ENCODE measurements around the gene SEPTIN3. TPM values are rescaled to one million over a fixed set of nuclear protein-coding genes. Genes with fewer than 3 reads are reported as not detected.

SEPTIN3 gene
- total RNA-seq, 2 donors from 2014 or later: 0.52 TPM; not detected in 1

DNA sequence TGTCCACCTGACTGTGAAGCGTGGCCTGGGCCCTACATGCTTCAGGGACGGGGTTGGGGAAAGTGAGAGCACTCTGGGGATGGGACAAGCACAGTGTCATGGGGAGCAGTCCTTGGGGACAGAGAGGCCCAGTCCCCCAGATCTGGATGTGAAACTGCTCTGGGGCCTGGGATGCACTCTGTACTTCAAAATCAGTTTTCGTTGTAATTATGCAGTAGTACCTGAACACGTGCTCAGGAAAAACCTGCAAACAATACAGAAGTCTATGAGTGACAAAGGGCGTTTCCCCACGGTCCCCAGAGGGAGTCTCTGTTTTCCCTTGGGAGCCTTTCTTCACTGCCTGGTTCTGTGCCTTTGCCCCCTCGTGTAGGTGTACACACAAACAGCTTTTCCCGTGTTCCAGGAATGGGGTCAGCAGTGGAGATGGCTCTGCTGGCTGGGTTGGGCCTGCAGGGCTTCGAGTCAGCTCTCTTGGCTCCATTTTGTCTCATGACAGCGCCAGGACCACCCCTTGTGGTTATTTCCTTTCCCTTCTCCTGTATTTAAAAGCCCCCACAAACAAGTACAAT is 37.5 kb upstream of the SEPTIN3 start:
- no peaks in the 10 kb centered on the region for H3K9me3 ChIP-seq
- no peak for TF ChIP-seq POLR2A (IDR thresholded peaks at IDR 0.05)
- TF ChIP-seq, protein P1, sequence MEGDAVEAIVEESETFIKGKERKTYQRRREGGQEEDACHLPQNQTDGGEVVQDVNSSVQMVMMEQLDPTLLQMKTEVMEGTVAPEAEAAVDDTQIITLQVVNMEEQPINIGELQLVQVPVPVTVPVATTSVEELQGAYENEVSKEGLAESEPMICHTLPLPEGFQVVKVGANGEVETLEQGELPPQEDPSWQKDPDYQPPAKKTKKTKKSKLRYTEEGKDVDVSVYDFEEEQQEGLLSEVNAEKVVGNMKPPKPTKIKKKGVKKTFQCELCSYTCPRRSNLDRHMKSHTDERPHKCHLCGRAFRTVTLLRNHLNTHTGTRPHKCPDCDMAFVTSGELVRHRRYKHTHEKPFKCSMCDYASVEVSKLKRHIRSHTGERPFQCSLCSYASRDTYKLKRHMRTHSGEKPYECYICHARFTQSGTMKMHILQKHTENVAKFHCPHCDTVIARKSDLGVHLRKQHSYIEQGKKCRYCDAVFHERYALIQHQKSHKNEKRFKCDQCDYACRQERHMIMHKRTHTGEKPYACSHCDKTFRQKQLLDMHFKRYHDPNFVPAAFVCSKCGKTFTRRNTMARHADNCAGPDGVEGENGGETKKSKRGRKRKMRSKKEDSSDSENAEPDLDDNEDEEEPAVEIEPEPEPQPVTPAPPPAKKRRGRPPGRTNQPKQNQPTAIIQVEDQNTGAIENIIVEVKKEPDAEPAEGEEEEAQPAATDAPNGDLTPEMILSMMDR (IDR thresholded peaks at IDR 0.05): no peak
- no peak overlapping the region for H3K4me3 ChIP-seq
- no peaks in the 10 kb centered on the region for H3K36me3 ChIP-seq (replicated peaks in 1 of 2; ENCODE audit: insufficient read depth in 1 of 2, low read depth in 2 of 2)
- ATAC-seq: no peak
- intact Hi-C loops (cut with DNase I): no loop called here
- H3K27ac ChIP-seq: no peak overlapping the region
- H3K27me3 ChIP-seq: no peaks in the 10 kb centered on the region
- WGBS, 2 donors: 79 to 84% methylated on average over 10 of the region's 10 CpGs
- H3K4me1 ChIP-seq: peaks cover 2% of the 10 kb centered on the region
- DNase-seq: no peak

DNA sequence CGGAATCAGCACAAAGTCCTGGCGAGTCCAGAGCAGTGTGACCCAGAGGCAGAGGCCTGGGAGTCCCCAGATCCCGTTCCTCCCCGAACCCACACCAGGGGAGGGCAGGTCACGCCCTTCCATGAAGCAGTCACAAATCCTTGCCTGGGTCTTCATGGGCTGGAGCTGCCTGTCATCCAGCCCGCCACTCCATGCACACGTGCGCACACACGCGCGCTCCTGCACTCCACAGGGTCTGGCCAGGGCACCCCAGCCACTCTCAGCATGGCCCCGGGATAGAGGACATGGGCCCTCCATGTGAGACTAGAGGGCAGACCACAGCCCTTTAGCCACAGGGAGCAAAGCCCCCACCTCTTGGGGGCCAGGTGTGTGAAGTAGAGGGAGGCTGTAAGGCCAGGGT is 36.9 kb upstream of the SEPTIN3 start:
- 93 to 95% methylated on average over 3 to 12 of the region's 12 CpGs for WGBS, 2 donors
- Histone ChIP-seq H3K4me1 (no peaks in the 10 kb centered on the region), H3K4me3 (no peak overlapping the region), H3K27me3 (no peaks in the 10 kb centered on the region), H3K27ac (no peak overlapping the region), H3K9me3 (no peaks in the 10 kb centered on the region), H3K36me3 (replicated peaks in 1 of 2; ENCODE audit: insufficient read depth in 1 of 2, low read depth in 2 of 2) (no peaks in the 10 kb centered on the region)
- no peak for DNase-seq
- no peak for ATAC-seq
- TF ChIP-seq, protein P1 (IDR thresholded peaks at IDR 0.05): no peak
- no peak for TF ChIP-seq POLR2A (IDR thresholded peaks at IDR 0.05)
- intact Hi-C loops (cut with DNase I): no loop called here

DNA sequence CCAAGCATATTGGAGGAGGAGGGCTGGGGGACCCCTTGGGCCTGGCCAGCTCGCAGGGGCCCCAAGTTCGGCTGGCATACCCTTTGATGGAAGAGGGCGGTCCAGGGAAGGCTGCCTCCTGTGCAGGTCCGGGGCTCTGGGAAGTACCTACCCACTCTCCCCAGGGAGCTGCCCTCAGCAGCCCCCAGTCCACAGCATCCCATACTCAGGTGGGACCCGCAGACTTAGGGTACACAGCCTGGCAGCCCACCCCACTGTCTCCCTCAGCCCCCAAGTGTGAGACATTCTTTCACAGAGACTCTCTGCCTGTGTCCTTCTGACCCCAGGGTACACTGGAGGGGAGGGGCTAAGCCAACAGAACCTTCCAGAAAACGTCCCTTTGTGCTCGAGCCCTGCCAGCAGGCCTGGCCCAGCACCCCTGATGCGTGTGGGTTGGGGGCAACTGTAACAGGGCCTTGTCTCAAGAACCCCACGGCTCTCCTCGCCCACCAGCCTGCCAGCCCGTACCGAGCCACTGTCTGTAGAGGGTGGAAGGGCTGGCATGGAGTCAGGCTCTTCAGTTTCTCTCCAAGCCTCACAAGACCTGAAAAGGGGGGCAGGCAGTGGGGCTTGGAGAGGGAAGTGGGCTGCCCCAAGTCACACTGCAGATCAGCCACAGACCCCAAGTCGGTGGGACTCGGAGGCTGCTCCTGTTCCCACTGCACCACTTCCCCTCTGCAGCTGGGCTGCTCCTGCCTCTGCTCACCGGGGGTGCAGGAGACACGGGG is 35.6 kb upstream of the SEPTIN3 start:
- ATAC-seq (no peak), DNase-seq (no peak)
- Histone ChIP-seq H3K9me3 (no peaks in the 10 kb centered on the region), H3K36me3 (replicated peaks in 1 of 2; ENCODE audit: insufficient read depth in 1 of 2, low read depth in 2 of 2) (no peaks in the 10 kb centered on the region), H3K27ac (no peak overlapping the region), H3K4me3 (no peak overlapping the region), H3K27me3 (no peaks in the 10 kb centered on the region), H3K4me1 (no peaks in the 10 kb centered on the region)
- 53 to 84% methylated on average over 2 to 16 of the region's 16 CpGs for WGBS, 2 donors
- intact Hi-C loops (cut with DNase I): no loop called here
- TF ChIP-seq, protein P1 (IDR thresholded peaks at IDR 0.05): no peak

DNA sequence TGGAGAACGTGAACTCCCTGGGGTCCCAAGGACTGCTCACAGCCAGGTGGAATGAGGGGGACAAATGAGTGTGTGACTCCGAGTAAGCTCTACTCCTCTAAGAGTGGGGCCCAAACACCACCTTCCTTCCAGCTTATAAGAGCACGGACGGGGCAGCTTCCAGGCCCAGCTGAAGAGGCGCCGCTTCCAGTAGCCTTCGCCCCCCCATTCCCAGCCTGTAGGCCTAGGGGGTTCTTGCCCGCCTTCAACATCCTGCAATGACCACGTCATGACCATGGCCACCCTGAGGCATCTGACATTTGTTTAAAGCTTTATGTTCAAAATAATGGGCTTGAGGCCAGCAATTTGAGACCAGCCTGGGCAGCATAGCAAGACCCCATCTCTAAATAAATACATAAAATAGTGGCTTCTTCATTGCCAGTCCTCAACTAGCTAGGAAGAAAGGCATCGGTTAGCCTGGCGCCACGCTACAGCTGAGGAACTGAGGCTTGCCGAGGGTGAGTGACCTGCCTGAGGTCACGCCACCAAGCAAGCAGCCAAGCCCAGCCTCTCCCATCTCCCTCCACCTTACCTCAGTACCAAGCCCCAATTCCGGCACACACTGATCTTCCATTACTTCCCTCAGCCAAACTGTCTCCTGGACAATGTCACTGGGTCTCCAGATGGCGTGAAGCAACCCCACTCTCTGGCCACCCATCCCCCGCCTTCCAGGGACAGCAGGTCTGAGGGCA is 34.8 kb upstream of the SEPTIN3 start:
- no peaks in the 10 kb centered on the region for H3K4me1 ChIP-seq
- no peak overlapping the region for H3K27ac ChIP-seq
- no peaks in the 10 kb centered on the region for H3K9me3 ChIP-seq
- no peaks in the 10 kb centered on the region for H3K27me3 ChIP-seq
- DNase-seq: no peak
- 91 to 95% methylated on average over 6 to 17 of the region's 17 CpGs for WGBS, 2 donors
- no peak for ATAC-seq
- intact Hi-C loops (cut with DNase I): loop anchor here (5.0 kb wide), 1 partner anchor 187 kb away; no protein-coding TSS in a partner anchor
- H3K36me3 ChIP-seq (replicated peaks in 1 of 2; ENCODE audit: insufficient read depth in 1 of 2, low read depth in 2 of 2): no peaks in the 10 kb centered on the region
- TF ChIP-seq, protein P1 (IDR thresholded peaks at IDR 0.05): no peak
- no peak for TF ChIP-seq POLR2A (IDR thresholded peaks at IDR 0.05)
- no peak overlapping the region for H3K4me3 ChIP-seq

Measured in body of pancreas (tissue), 4 donors.